HTERT RPE-1 (cell line): ENCODE measurements around the gene METAP1.
"Not testable (repeated sequence)": the region's sequence is repeated elsewhere in the genome, so short reads cannot be mapped to it uniquely, and the experiment has no call there.

Experiments used
- in situ Hi-C: fragments of 300-500 bp; cut with MboI; formaldehyde crosslinking; loops from 4 replicates; pipeline ENCODE4 v1.14.3; 2020; ENCODE audit warnings: low sequenced_read_pairs

METAP1 gene

GRCh38 chr4:98996765-98997068 lies 1.2 kb downstream of the METAP1 start:
- in situ Hi-C loops = no loop called here

GRCh38 chr4:98997166-98997565 lies 1.6 kb downstream of the METAP1 start:
- in situ Hi-C loops = no loop called here

- in situ Hi-C loops = no loop called here
Observed at GRCh38 chr4:98998551-98998950, 3.0 kb downstream of the METAP1 start.

- in situ Hi-C loops = no loop called here
Observed at GRCh38 chr4:99002279-99002678, 6.8 kb downstream of the METAP1 start.

GRCh38 chr4:99008051-99008450 lies 12.5 kb downstream of the METAP1 start:
- in situ Hi-C loops = no loop called here

GRCh38 chr4:99011910-99012309 lies 16.4 kb downstream of the METAP1 start:
- in situ Hi-C loops = no loop called here

GRCh38 chr4:99013402-99013843 lies 17.9 kb downstream of the METAP1 start:
- in situ Hi-C loops = no loop called here

- in situ Hi-C loops = no loop called here
Observed at GRCh38 chr4:99013884-99014523, 18.5 kb downstream of the METAP1 start.

GRCh38 chr4:99021386-99021785 lies 25.9 kb downstream of the METAP1 start:
- in situ Hi-C loops = no loop called here

- in situ Hi-C loops = no loop called here
Observed at GRCh38 chr4:99022566-99022965, 27.0 kb downstream of the METAP1 start.

- in situ Hi-C loops = not testable (repeated sequence)
Observed at GRCh38 chr4:99023800-99024251, 28.3 kb downstream of the METAP1 start.

- in situ Hi-C loops = no loop called here
Observed at GRCh38 chr4:99024481-99025275, 29.2 kb downstream of the METAP1 start.

- in situ Hi-C loops = no loop called here
Observed at GRCh38 chr4:99025506-99025905, 30.0 kb downstream of the METAP1 start.

- in situ Hi-C loops = no loop called here
Observed at GRCh38 chr4:99027304-99027703, 31.8 kb downstream of the METAP1 start.

GRCh38 chr4:99028187-99028586 lies 32.7 kb downstream of the METAP1 start:
- in situ Hi-C loops = no loop called here

- in situ Hi-C loops = no loop called here
Observed at GRCh38 chr4:99029018-99029735, 33.7 kb downstream of the METAP1 start.

GRCh38 chr4:99029852-99030251 lies 34.3 kb downstream of the METAP1 start:
- in situ Hi-C loops = no loop called here

GRCh38 chr4:99033956-99034355 lies 38.4 kb downstream of the METAP1 start:
- in situ Hi-C loops = no loop called here

GRCh38 chr4:99038213-99038612 lies 42.7 kb downstream of the METAP1 start:
- in situ Hi-C loops = no loop called here

GRCh38 chr4:99043346-99043745 lies 47.8 kb downstream of the METAP1 start:
- in situ Hi-C loops = no loop called here

- in situ Hi-C loops = no loop called here
Observed at GRCh38 chr4:99047710-99048109, 52.2 kb downstream of the METAP1 start.

GRCh38 chr4:99052902-99053301 lies 57.4 kb downstream of the METAP1 start:
- in situ Hi-C loops = no loop called here
